ENCODE data around the gene CBARP. TPM values are rescaled to one million over a fixed set of nuclear protein-coding genes. Genes with fewer than 3 reads are reported as not detected.

The CBARP gene
- polyA plus RNA-seq, 1 donor from 2014 or later, result 18.2 TPM

- H3K9me2 ChIP-seq (ENCODE audit: insufficient read depth, low read length), result no peaks in the 10 kb centered on the region
- H3K36me3 ChIP-seq (ENCODE audit: insufficient read depth, low read length), result peaks cover 5% of the 10 kb centered on the region
- H3K79me2 ChIP-seq (replicated peaks; ENCODE audit: insufficient read depth, low read length), result peaks cover 35% of the 10 kb centered on the region
- H3K9ac ChIP-seq (ENCODE audit: low read length), result peak overlapping the region; percentile 90
- no peak for TF ChIP-seq POLR2AphosphoS5 (IDR thresholded peaks at IDR 0.05)
- TF ChIP-seq TAF1 (IDR thresholded peaks at IDR 0.05; ENCODE audit: low read depth), result no peak
- TF ChIP-seq, protein P1, sequence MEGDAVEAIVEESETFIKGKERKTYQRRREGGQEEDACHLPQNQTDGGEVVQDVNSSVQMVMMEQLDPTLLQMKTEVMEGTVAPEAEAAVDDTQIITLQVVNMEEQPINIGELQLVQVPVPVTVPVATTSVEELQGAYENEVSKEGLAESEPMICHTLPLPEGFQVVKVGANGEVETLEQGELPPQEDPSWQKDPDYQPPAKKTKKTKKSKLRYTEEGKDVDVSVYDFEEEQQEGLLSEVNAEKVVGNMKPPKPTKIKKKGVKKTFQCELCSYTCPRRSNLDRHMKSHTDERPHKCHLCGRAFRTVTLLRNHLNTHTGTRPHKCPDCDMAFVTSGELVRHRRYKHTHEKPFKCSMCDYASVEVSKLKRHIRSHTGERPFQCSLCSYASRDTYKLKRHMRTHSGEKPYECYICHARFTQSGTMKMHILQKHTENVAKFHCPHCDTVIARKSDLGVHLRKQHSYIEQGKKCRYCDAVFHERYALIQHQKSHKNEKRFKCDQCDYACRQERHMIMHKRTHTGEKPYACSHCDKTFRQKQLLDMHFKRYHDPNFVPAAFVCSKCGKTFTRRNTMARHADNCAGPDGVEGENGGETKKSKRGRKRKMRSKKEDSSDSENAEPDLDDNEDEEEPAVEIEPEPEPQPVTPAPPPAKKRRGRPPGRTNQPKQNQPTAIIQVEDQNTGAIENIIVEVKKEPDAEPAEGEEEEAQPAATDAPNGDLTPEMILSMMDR (IDR thresholded peaks at IDR 0.05; ENCODE audit: poor library complexity, severe bottlenecking), result no peak
- peak; percentile 79 for TF ChIP-seq EP300 (conservative IDR thresholded peaks at IDR 0.05; ENCODE audit: poor library complexity, severe bottlenecking)
- TF ChIP-seq SMC3 (conservative IDR thresholded peaks at IDR 0.05; ENCODE audit: poor library complexity), result no peak
- no peak for TF ChIP-seq REST (IDR thresholded peaks at IDR 0.05; ENCODE audit: borderline replicate concordance)
- TF ChIP-seq RAD21 (conservative IDR thresholded peaks at IDR 0.05), result no peak
- peak; percentile 92 for TF ChIP-seq MXI1 (conservative IDR thresholded peaks at IDR 0.05; ENCODE audit: poor library complexity, severe bottlenecking)
- TF ChIP-seq EZH2 (IDR thresholded peaks at IDR 0.05; ENCODE audit: borderline replicate concordance, insufficient read depth, low read length, poor library complexity, severe bottlenecking), result no peak
- peaks cover 20% of the 10 kb centered on the region for H4K20me1 ChIP-seq (ENCODE audit: insufficient read depth)
- peak overlapping the region; percentile 99 for H3K4me2 ChIP-seq (ENCODE audit: low read length)
- no peaks in the 10 kb centered on the region for H3F3A ChIP-seq (ENCODE audit: insufficient read depth, low read length, poor library complexity, severe bottlenecking)
- peak overlapping the region; percentile 82 for H3K27ac ChIP-seq (ENCODE audit: low read length)
- H3K27me3 ChIP-seq (ENCODE audit: insufficient read depth, low read depth, low read length), result no peaks in the 10 kb centered on the region
- peak overlapping the region; percentile 71 for H3K4me3 ChIP-seq (ENCODE audit: low read length)
- no peaks in the 10 kb centered on the region for H3K9me3 ChIP-seq (ENCODE audit: low read length)
- no peak overlapping the region for H2AFZ ChIP-seq (ENCODE audit: low read depth, low read length)
Observed at GRCh38 chr19:1269478-1270212, 31.8 kb upstream of the CBARP start.

DNA sequence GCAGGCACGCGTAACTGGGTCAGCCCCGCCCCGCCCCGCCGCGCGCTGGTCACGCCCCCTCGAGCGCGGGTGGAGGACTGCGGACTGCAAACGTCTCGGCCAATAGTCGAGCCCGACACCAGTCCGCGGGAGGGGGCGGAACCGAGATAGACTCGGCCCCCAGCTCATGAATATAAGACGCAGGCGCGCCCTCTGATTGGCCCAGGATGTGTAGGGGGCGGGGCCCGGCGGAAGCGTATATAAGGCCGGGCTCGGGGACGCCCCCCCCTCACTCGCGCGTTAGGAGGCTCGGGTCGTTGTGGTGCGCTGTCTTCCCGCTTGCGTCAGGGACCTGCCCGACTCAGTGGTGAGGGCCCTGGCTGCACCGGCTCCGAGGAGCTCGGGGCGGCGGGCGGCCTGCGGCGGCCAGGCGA lies 31.3 kb upstream of the CBARP start, which contains the start of gene CIRBP:
TSS of gene CIRBP (plus strand) at position 268 of the 413 bp plus-strand sequence. CDS start 1,602 bp downstream, outside the sequence.
- Histone ChIP-seq H4K20me1 (ENCODE audit: insufficient read depth) (peaks cover 20% of the 10 kb centered on the region), H3K27me3 (ENCODE audit: insufficient read depth, low read depth, low read length) (no peaks in the 10 kb centered on the region), H3K27ac (ENCODE audit: low read length) (peak within 1 kb of the TSS; percentile 82), H3K9me2 (ENCODE audit: insufficient read depth, low read length) (no peaks in the 10 kb centered on the region), H3K36me3 (ENCODE audit: insufficient read depth, low read length) (peaks cover 3% of the 10 kb centered on the region), H3K4me2 (ENCODE audit: low read length) (peak within 1 kb of the TSS; percentile 99), H3K9me3 (ENCODE audit: low read length) (no peaks in the 10 kb centered on the region), H3K9ac (ENCODE audit: low read length) (peak within 1 kb of the TSS; percentile 90), H3F3A (ENCODE audit: insufficient read depth, low read length, poor library complexity, severe bottlenecking) (no peaks in the 10 kb centered on the region), H3K4me3 (ENCODE audit: low read length) (peak within 1 kb of the TSS; percentile 71), H2AFZ (ENCODE audit: low read depth, low read length) (no peak within 1 kb of the TSS), H3K79me2 (replicated peaks; ENCODE audit: insufficient read depth, low read length) (peaks cover 35% of the 10 kb centered on the region)
- TF ChIP-seq EP300 (conservative IDR thresholded peaks at IDR 0.05; ENCODE audit: poor library complexity, severe bottlenecking), result no peak
- peak; percentile 88 for TF ChIP-seq TAF1 (IDR thresholded peaks at IDR 0.05; ENCODE audit: low read depth)
- TF ChIP-seq MXI1 (conservative IDR thresholded peaks at IDR 0.05; ENCODE audit: poor library complexity, severe bottlenecking), result no peak
- TF ChIP-seq, protein P1 (IDR thresholded peaks at IDR 0.05; ENCODE audit: poor library complexity, severe bottlenecking), result no peak
- TF ChIP-seq POLR2AphosphoS5 (IDR thresholded peaks at IDR 0.05), result peak; percentile 100
- peak; percentile 80 for TF ChIP-seq REST (IDR thresholded peaks at IDR 0.05; ENCODE audit: borderline replicate concordance)
- no peak for TF ChIP-seq RAD21 (conservative IDR thresholded peaks at IDR 0.05)
- TF ChIP-seq SMC3 (conservative IDR thresholded peaks at IDR 0.05; ENCODE audit: poor library complexity), result peak; percentile 33
